MM.1S (cell line): Measurements from ENCODE around the gene MYO1B.

ENCODE experiments used
- DNase-seq: peaks from one replicate; pipeline ENCODE4 v3.0.0-alpha.2; 2015
- H2AFZ ChIP-seq: fragments of 300-600 bp; sonication (generic); 2 replicates; pipeline ENCODE4 v1.6.0; 2016; ENCODE audit warnings: antibody characterized with exemption, low read length
- H3F3A ChIP-seq: fragments of 300-600 bp; sonication (generic); 2 replicates; pipeline ENCODE4 v1.6.1; 2016; ENCODE audit warnings: mild to moderate bottlenecking, antibody characterized with exemption, low read length, moderate library complexity, mixed read lengths; ENCODE audit not compliant: insufficient read depth
- H3K27ac ChIP-seq: fragments of 300-600 bp; sonication (generic); 2 replicates; pipeline ENCODE4 v1.5.1; 2016; ENCODE audit warnings: mild to moderate bottlenecking, low read length
- H3K27me3 ChIP-seq: fragments of 300-600 bp; sonication (generic); replicated peaks from 2 replicates; pipeline ENCODE4 v1.6.0; 2016; ENCODE audit warnings: low read length; ENCODE audit not compliant: insufficient read depth
- H3K36me3 ChIP-seq: fragments of 300-600 bp; sonication (generic); replicated peaks from 2 replicates; pipeline ENCODE4 v1.6.1; 2016; ENCODE audit warnings: mild to moderate bottlenecking, low read length, mixed read lengths; ENCODE audit not compliant: insufficient read depth
- H3K4me1 ChIP-seq: fragments of 300-600 bp; sonication (generic); 2 replicates; pipeline ENCODE4 v1.6.1; 2016; ENCODE audit warnings: low read length, mixed read lengths
- H3K4me2 ChIP-seq: fragments of 300-600 bp; sonication (generic); 2 replicates; pipeline ENCODE4 v1.6.0; 2016; ENCODE audit warnings: low read depth, low read length
- H3K4me3 ChIP-seq: fragments of 300-600 bp; sonication (generic); 2 replicates; pipeline ENCODE4 v1.5.1; 2016; ENCODE audit warnings: low read length, mixed read lengths
- H3K79me2 ChIP-seq: fragments of 300-600 bp; sonication (generic); 2 replicates; pipeline ENCODE4 v1.6.1; 2016; ENCODE audit warnings: mixed run types, low read length, mixed read lengths
- H3K9ac ChIP-seq: fragments of 300-600 bp; sonication (generic); 2 replicates; pipeline ENCODE4 v1.6.1; 2016; ENCODE audit warnings: low read length, mixed read lengths
- H3K9me2 ChIP-seq: fragments of 300-600 bp; sonication (generic); replicated peaks from 2 replicates; pipeline ENCODE4 v1.6.1; 2016; ENCODE audit warnings: mild to moderate bottlenecking, low read length, mixed read lengths; ENCODE audit not compliant: insufficient read depth
- H3K9me3 ChIP-seq: fragments of 300-600 bp; sonication (generic); replicated peaks from 2 replicates; pipeline ENCODE4 v1.6.1; 2016; ENCODE audit warnings: mild to moderate bottlenecking, low read length, mixed read lengths; ENCODE audit not compliant: insufficient read depth
- H4K20me1 ChIP-seq: fragments of 300-600 bp; sonication (generic); 2 replicates; pipeline ENCODE4 v1.6.1; 2016; ENCODE audit warnings: mild to moderate bottlenecking, low read length, moderate library complexity, mixed read lengths; ENCODE audit not compliant: insufficient read depth
- CTCF ChIP-seq: fragments of 300-600 bp; sonication (generic); IDR thresholded peaks from 2 replicates; pipeline ENCODE4 v1.5.1; 2016; ENCODE audit warnings: antibody characterized with exemption, low read length, mixed read lengths
- EZH2 ChIP-seq: fragments of 300-600 bp; sonication (generic); optimal IDR thresholded peaks from 2 replicates; pipeline ENCODE3; 2017; ENCODE audit warnings: low read depth, mild to moderate bottlenecking, antibody characterized with exemption, low read length, mixed read lengths
- EZH2phosphoT487 ChIP-seq: fragments of 300-600 bp; sonication (generic); IDR thresholded peaks from 2 replicates; pipeline ENCODE4 v1.6.1; 2018; ENCODE audit warnings: antibody characterized with exemption, low read length

The MYO1B gene

GRCh38 chr2:191333911-191334357, 88.7 kb downstream of the MYO1B start:
- Histone ChIP-seq H3F3A (no peaks in the 10 kb centered on the region), H3K4me2 (no peak overlapping the region), H3K27me3 (no peaks in the 10 kb centered on the region), H2AFZ (no peak overlapping the region), H3K27ac (no peak overlapping the region), H3K9me2 (no peaks in the 10 kb centered on the region; the same call in 1 of the 2 replicates), H3K9me3 (no peaks in the 10 kb centered on the region), H3K36me3 (no peaks in the 10 kb centered on the region), H3K79me2 (no peaks in the 10 kb centered on the region), H4K20me1 (no peaks in the 10 kb centered on the region), H3K4me1 (no peaks in the 10 kb centered on the region), H3K9ac (no peak overlapping the region), H3K4me3 (no peak overlapping the region)
- no peak for TF ChIP-seq CTCF
- TF ChIP-seq EZH2phosphoT487, result no peak
- no peak for TF ChIP-seq EZH2
- DNase-seq, result no peak

GRCh38 chr2:191335875-191336464, 90.8 kb downstream of the MYO1B start:
- H3K9me3 ChIP-seq, result no peaks in the 10 kb centered on the region
- H3K4me3 ChIP-seq, result no peak overlapping the region
- H3K27ac ChIP-seq, result no peak overlapping the region
- no peak overlapping the region for H3K4me2 ChIP-seq
- H3K9ac ChIP-seq, result no peak overlapping the region
- H4K20me1 ChIP-seq, result no peaks in the 10 kb centered on the region
- no peaks in the 10 kb centered on the region; the same call in 1 of the 2 replicates for H3K9me2 ChIP-seq
- no peaks in the 10 kb centered on the region for H3K27me3 ChIP-seq
- TF ChIP-seq EZH2, result no peak
- no peak for TF ChIP-seq CTCF
- TF ChIP-seq EZH2phosphoT487, result no peak
- H2AFZ ChIP-seq, result no peak overlapping the region
- H3K4me1 ChIP-seq, result no peaks in the 10 kb centered on the region
- no peak for DNase-seq
- no peaks in the 10 kb centered on the region for H3K79me2 ChIP-seq
- H3F3A ChIP-seq, result no peaks in the 10 kb centered on the region
- no peaks in the 10 kb centered on the region for H3K36me3 ChIP-seq

GRCh38 chr2:191341436-191341835, 96.2 kb downstream of the MYO1B start:
- no peak for DNase-seq
- Histone ChIP-seq H3K9me2 (no peaks in the 10 kb centered on the region), H3K36me3 (no peaks in the 10 kb centered on the region), H3F3A (no peaks in the 10 kb centered on the region), H3K9ac (no peak overlapping the region), H4K20me1 (no peaks in the 10 kb centered on the region), H3K4me2 (no peak overlapping the region), H3K9me3 (no peaks in the 10 kb centered on the region), H3K4me3 (no peak overlapping the region), H3K27ac (no peak overlapping the region), H3K79me2 (no peaks in the 10 kb centered on the region), H3K4me1 (no peaks in the 10 kb centered on the region), H2AFZ (no peak overlapping the region), H3K27me3 (no peaks in the 10 kb centered on the region)
- TF ChIP-seq EZH2phosphoT487 (no peak), EZH2 (no peak), CTCF (no peak)
